Astrocyte (in vitro differentiated cells and primary cell): ENCODE data around the gene HSPG2. TPM values are rescaled to one million over a fixed set of nuclear protein-coding genes. Genes with fewer than 3 reads are reported as not detected.

Source experiments
- DNase-seq: peaks from one replicate; pipeline ENCODE4 v3.0.0-alpha.2; 2010; ENCODE audit warnings: low read depth
- FAIRE-seq: peaks from 2 replicates; lab custom pipeline; 2011; peaks lifted over from hg19 to GRCh38; lab: Jason Lieb, UNC
- H2AFZ ChIP-seq: 2 replicates; pipeline ENCODE4 v1.6.0; 2012; ENCODE audit warnings: low read depth, low read length, inconsistent platforms
- H3K27ac ChIP-seq: 2 replicates; pipeline ENCODE4 v1.5.1; 2011; ENCODE audit warnings: low read depth, low read length, inconsistent platforms
- H3K27me3 ChIP-seq: 2 replicates; pipeline ENCODE4 v1.6.0; 2011; ENCODE audit warnings: low read length, inconsistent platforms; ENCODE audit not compliant: insufficient read depth
- H3K36me3 ChIP-seq: 2 replicates; pipeline ENCODE4 v1.5.1; 2011; ENCODE audit warnings: low read length, inconsistent platforms; ENCODE audit not compliant: insufficient read depth
- H3K4me1 ChIP-seq: 2 replicates; pipeline ENCODE4 v1.5.1; 2011; ENCODE audit warnings: low read length, inconsistent platforms; ENCODE audit not compliant: insufficient read depth
- H3K4me2 ChIP-seq: 2 replicates; pipeline ENCODE4 v1.6.0; 2012; ENCODE audit warnings: low read length, inconsistent platforms
- H3K4me3 ChIP-seq: 2 replicates; pipeline ENCODE4 v1.5.1; 2011; ENCODE audit warnings: low read depth, mild to moderate bottlenecking, low read length, inconsistent platforms; ENCODE audit not compliant: insufficient read depth
- H3K79me2 ChIP-seq: 2 replicates; pipeline ENCODE4 v1.6.0; 2012; ENCODE audit warnings: mild to moderate bottlenecking, low read length, inconsistent platforms; ENCODE audit not compliant: insufficient read depth
- H3K9ac ChIP-seq: 2 replicates; pipeline ENCODE4 v1.6.0; 2012; ENCODE audit warnings: mild to moderate bottlenecking, low read length, inconsistent platforms
- H3K9me3 ChIP-seq: 2 replicates; pipeline ENCODE4 v1.5.1; 2012; ENCODE audit warnings: low read depth, mild to moderate bottlenecking, low read length, inconsistent platforms; ENCODE audit not compliant: insufficient read depth
- H4K20me1 ChIP-seq: 2 replicates; pipeline ENCODE4 v1.6.0; 2012; ENCODE audit warnings: low read length, inconsistent platforms; ENCODE audit not compliant: insufficient read depth
- H3K27ac Mint-ChIP-seq: one replicate; pipeline ENCODE4 v1.8.0; 2021; ENCODE audit warnings: mild to moderate bottlenecking, mixed read lengths; ENCODE audit not compliant: unreplicated experiment
- H3K27me3 Mint-ChIP-seq: one replicate; pipeline ENCODE4 v1.8.0; 2021; ENCODE audit warnings: low read depth, mixed read lengths; ENCODE audit not compliant: unreplicated experiment
- H3K36me3 Mint-ChIP-seq: one replicate; pipeline ENCODE4 v1.8.0; 2021; ENCODE audit warnings: low read depth, mixed read lengths; ENCODE audit not compliant: unreplicated experiment
- H3K4me1 Mint-ChIP-seq: one replicate; pipeline ENCODE4 v1.8.0; 2021; ENCODE audit warnings: low read depth, mixed read lengths; ENCODE audit not compliant: unreplicated experiment
- H3K4me3 Mint-ChIP-seq: one replicate; pipeline ENCODE4 v1.8.0; 2021; ENCODE audit warnings: mild to moderate bottlenecking, moderate library complexity, mixed read lengths; ENCODE audit not compliant: unreplicated experiment
- H3K9me3 Mint-ChIP-seq: one replicate; pipeline ENCODE4 v1.8.0; 2021; ENCODE audit warnings: mild to moderate bottlenecking, mixed read lengths; ENCODE audit not compliant: unreplicated experiment
- CTCF ChIP-seq: IDR thresholded peaks from 2 replicates; pipeline ENCODE4 v1.5.1; 2011; ENCODE audit warnings: low read depth, mild to moderate bottlenecking, inconsistent platforms, low read length, moderate library complexity; ENCODE audit not compliant: insufficient read depth
- EZH2 ChIP-seq: IDR thresholded peaks from 2 replicates; pipeline ENCODE4 v1.6.1; 2012; ENCODE audit warnings: mild to moderate bottlenecking, low read length, inconsistent platforms; ENCODE audit not compliant: insufficient read depth
- total RNA-seq: library from RNA; stranded (reverse); gene quantifications from 2 replicates; pipeline ENCODE4 v1.2.1, GENCODE V29; 2021

HSPG2 gene
- total RNA-seq, 1 donor from 2014 or later = 249 TPM

- no peaks in the 10 kb centered on the region for H3K27me3 Mint-ChIP-seq
- no peaks in the 10 kb centered on the region for H3K36me3 ChIP-seq
- no peaks in the 10 kb centered on the region for H3K36me3 Mint-ChIP-seq
- no peak for FAIRE-seq
- H3K9me3 ChIP-seq = peaks cover 2% of the 10 kb centered on the region
- peaks cover 3% of the 10 kb centered on the region for H3K4me1 Mint-ChIP-seq
- H4K20me1 ChIP-seq = peaks cover 90% of the 10 kb centered on the region
- peaks cover 98% of the 10 kb centered on the region for H3K79me2 ChIP-seq
- no peak overlapping the region for H2AFZ ChIP-seq
- H3K9me3 Mint-ChIP-seq = no peaks in the 10 kb centered on the region
- no peak overlapping the region for H3K4me3 ChIP-seq
- H3K4me3 Mint-ChIP-seq = no peak overlapping the region
- no peaks in the 10 kb centered on the region for H3K27me3 ChIP-seq
- no peak for TF ChIP-seq EZH2
- TF ChIP-seq CTCF = no peak
- H3K27ac ChIP-seq = no peak overlapping the region
- H3K4me2 ChIP-seq = no peak overlapping the region
- no peak for DNase-seq
- no peak overlapping the region for H3K9ac ChIP-seq
- no peaks in the 10 kb centered on the region for H3K4me1 ChIP-seq
- no peak overlapping the region for H3K27ac Mint-ChIP-seq
These were observed 163.5 kb downstream of the HSPG2 start for GRCh38 chr1:21773585-21773984.

Other genes with a start within 250 kb of the HSPG2 start
- gene USP48, start 154.2 kb downstream of the HSPG2 start, total RNA-seq = 85.7 and 85.8 TPM in 2 replicates
- 0.14 and 0.22 TPM in 2 replicates for gene LDLRAD2, start 125.0 kb downstream of the HSPG2 start, total RNA-seq
- not detected in 2 replicates for gene CELA3B, start 39.7 kb upstream of the HSPG2 start, total RNA-seq
- not detected in 2 replicates for gene CELA3A, start 64.3 kb upstream of the HSPG2 start, total RNA-seq
- 346 and 366 TPM in 2 replicates for gene CDC42, start 115.4 kb upstream of the HSPG2 start, total RNA-seq
- 0.91 and 1.2 TPM in 2 replicates for gene WNT4, start 205.8 kb upstream of the HSPG2 start, total RNA-seq